NCI-H748 (cell line): ENCODE measurements around the gene CA14.
"Not testable (repeated sequence)": the region's sequence is repeated elsewhere in the genome, so short reads cannot be mapped to it uniquely, and the experiment has no call there.

Experiments used
- DNase-seq: peaks from one replicate; lab custom pipeline; 2025; ENCODE audit not compliant: unreplicated experiment; lab: John Stamatoyannopoulos, UW

Gene CA14

DNA sequence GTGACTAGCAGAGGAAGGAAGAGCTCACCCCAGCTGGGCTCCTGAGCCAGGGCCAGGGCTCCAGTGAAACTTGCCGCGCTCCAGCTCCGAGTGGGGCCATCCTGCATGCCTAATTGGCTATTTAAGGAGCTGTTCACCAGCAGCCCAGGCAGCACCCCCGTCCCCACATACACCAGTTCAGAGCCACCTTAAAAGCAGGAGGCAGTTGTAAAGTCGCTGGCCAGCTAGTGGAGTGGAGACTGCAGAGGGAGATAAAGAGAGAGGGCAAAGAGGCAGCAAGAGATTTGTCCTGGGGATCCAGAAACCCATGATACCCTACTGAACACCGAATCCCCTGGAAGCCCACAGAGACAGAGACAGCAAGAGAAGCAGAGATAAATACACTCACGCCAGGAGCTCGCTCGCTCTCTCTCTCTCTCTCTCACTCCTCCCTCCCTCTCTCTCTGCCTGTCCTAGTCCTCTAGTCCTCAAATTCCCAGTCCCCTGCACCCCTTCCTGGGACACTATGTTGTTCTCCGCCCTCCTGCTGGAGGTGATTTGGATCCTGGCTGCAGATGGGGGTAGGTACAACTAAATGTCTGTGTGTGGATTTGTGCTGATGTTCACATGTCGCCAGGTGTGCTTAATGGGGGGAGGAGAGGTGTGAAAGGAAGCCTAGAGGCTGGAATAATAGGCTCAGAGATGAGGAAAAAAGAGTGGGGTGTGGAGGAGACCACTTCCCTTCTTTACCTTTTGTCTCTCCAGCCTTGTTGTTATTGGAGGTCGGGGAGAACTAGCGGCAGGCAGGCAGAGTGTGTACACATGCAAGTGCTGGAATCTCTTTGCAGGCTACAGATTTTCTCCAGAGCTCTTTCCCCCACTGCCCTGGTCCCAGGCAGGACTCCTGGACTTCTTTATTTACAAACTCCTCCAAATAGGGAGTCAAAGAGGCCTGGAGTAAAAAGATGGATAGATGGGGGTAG lies at the start of gene CA14:
Gene CA14 (plus strand): TSS at position 151 of the 962 bp plus-strand sequence. CDS start 355 bp downstream, at position 506.
- no peak for DNase-seq

- not testable (repeated sequence) for DNase-seq
These were observed 49.1 kb upstream of the CA14 start for GRCh38 chr1:150208460-150208859.

DNA sequence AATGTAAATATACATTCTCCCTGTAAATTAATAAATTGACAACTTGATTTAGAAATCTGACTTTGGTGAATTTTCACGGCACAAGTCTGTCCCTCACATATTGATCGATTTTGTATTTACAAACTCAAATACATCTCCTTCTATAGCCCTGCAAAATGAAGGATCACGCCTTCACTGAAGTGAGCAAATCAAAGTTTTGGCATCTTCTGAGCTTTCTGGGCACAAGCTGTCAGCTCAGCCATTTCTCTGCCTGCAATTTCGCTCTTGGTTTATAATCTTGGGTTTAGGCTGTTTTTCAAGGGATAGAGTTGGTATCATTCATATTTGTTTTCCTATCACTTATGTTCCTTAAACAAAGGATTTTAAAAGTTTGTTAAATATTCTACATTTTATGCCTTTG lies 47.5 kb upstream of the CA14 start:
- DNase-seq: no peak

- no peak for DNase-seq
These were observed 46.9 kb upstream of the CA14 start for GRCh38 chr1:150210706-150211105.

DNA sequence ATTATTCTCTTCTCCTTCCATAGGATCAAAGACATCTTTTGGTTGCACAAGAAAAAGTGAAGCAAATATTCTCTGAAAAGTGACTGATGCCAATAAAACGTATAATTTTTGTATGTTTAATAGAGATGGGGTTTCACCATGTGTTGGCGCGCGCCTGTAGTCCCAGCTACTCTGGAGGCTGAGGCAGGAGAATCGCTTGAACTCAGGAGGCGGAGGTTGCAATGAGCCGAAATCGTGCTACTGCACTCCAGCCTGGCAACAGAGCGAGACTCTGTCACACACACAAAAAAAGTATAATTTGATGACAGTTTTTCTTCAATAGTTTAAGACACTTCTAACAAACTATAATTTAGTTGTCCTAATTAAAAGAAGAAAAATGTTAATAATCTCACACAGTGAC lies 45.5 kb upstream of the CA14 start:
- no peak for DNase-seq

DNA sequence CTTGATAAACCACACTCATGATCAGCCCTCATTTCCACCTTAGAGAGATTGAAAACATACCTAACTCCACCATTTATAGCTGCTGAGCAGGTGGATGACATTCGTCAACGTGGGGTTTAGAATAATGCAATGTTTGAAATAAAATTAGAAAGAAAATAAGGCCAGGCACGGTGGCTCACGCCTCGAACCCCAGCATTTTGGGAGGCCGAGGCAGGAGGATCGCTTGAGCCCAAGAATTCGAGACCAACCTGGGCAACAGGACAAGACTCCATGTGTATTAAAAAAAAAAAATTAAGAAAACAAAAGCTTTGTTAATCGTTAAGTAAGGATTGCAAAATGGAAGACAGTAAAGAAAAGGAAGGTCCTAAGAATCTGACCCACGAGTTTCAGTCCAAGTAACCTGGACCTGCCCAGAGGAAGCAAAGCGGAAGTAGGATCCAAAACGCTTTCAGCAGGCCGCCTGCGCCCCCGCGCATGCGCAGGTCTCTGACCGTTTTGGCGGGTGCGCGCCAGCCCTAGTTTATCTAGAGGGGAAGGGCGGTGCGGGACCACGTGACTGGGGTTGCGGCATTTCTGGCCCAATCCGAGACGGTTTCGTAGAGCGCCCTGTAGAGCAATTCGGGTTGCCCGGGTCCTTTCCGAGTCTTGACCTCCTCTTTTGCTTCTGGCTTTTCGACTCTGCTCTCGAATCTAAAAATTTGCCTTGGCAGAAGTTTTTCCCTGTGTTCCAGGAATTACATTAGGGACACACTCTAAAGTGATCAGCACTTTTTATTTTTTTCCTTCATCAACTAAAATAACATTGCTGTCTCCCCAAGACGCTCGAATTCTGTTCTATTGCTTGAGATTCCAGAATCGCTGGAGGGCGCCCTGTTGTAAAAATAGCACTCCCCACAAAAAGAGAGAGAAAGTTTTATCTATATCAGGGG lies 44.1 kb upstream of the CA14 start:
- peak; percentile 98 for DNase-seq

GRCh38 chr1:150214099-150214756 lies 43.3 kb upstream of the CA14 start:
- DNase-seq: not testable (repeated sequence)

DNA sequence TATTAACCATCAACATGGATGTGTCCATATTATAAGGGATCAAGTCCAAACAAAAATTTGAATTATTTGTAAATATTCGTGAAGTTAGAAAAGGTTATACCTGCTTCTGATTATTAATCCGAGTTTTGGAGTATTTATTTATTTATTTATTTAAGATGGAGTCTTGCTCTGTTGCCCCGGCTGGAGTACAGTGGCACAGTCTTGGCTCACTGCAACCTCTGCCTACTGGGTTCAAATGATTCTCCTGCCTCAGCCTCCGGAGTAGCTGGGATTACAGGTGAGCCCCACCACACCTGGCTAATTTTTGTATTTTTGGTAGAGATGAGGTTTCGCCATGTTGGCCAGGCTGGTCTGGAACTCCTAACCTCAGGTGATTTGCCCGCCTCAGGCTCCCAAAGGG lies 41.7 kb upstream of the CA14 start:
- DNase-seq: not testable (repeated sequence)

GRCh38 chr1:150221552-150221951 lies 36.0 kb upstream of the CA14 start:
- no peak for DNase-seq

DNA sequence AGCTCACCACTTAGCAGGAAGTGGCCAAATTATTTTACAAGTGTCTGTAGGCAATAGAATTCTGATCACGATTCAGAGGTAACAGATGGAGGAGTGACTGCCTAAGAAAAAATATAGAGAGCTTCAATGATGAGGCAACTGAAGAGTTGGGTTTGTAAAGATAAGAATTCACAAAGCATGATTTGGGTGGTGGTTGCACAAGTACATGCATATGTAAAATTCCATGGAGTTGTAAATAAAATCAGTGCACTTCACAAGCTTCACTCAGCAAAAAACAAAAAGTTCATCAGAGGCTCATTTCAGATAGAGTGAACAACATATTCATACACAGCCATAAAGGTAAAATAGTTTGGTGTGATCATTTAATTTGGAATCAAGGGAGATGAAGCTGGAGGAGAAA lies 32.6 kb upstream of the CA14 start:
- DNase-seq: no peak

DNA sequence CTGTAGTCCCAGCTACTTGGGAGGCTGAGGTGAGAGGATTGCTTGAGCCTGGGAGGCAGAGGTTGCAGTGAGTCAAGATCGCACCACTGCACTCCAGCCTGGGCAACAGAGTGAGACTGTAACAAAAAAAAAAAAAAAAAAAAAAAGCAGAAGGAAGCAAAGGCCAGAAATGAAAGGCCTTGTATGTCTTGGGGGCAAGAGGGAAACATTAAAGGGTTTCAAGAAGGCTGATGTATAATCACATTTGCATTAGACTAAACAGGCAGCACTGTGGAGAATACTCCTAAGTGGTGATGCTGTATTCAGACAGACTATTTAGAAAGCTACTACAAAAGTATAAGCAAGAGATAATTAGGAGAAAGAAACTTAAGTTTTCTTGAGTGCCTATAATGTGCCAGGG lies 32.0 kb upstream of the CA14 start:
- DNase-seq: no peak

DNA sequence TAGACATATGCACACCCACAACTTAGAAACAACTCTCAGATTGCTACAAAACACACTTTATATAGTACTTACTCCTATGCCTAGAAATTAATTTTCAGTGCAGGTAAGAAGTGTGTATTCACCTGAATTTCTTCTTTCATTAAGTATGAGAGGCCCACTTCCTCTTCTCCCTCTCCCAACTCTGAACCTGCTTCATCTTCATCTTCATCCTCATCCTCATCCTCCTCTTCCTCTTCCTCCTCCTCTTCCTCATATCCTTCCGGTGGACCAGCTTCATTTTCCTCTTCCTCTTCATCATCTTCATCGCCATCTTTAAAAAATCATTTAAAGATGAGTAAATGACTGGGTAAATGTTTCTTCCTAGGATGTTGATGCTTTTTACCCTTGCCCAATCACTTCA lies 31.1 kb upstream of the CA14 start:
- DNase-seq: no peak

DNA sequence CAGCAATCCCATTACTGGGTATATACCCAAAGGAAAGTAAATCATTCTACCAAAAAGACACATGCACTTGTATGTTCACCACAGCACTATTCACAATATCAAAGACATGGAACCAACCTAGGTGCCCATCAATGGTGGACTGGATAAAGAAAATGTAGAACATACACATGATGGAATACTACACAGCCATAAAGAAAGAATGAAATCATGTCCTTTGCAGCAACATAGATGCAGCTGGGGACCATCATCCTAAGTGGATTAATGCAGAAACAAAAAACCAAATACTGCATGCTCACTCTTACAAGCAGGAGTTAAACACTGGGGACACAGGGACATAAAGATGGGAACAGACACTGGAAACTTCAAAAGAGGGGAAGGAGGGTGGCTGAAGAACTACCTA lies 30.3 kb upstream of the CA14 start:
- DNase-seq: no peak

DNA sequence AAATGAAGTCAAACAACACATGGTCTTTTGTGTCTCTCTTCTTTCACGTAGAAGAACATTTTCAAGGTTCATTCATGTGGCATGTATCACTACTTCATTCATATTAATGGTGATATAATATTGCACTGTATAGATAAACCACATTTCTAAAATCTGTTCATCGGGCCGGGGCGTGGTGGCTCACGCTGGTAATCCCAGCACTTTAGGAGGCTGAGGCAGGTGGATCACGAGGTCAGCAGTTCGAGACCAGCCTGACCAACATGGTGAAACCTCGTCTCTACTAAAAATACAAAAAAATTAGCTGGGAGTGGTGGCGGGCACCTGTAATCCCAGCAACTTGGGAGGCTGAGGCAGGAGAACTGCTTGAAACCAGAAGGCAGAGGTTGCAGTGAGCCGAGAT lies 29.3 kb upstream of the CA14 start:
- DNase-seq: not testable (repeated sequence)

DNA sequence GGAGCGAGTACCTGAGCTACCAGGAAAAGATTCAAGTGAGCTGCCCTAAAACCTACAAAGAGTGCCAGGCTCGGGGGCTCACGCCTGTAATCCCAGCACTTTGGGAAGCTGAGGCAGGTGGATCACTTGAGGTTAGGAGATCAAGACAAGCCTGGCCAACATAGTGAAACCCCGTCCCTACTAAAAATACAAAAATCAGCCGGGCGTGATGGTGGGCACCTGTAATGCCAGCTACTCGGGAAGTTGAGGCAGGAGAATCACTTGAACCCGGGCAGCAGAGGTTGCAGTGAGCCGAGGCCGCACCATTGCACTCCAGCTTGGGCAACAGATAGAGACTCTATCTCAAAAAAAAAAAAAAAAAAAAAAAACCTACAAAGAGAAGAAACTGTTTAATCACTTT lies 24.7 kb upstream of the CA14 start:
- not testable (repeated sequence) for DNase-seq

DNA sequence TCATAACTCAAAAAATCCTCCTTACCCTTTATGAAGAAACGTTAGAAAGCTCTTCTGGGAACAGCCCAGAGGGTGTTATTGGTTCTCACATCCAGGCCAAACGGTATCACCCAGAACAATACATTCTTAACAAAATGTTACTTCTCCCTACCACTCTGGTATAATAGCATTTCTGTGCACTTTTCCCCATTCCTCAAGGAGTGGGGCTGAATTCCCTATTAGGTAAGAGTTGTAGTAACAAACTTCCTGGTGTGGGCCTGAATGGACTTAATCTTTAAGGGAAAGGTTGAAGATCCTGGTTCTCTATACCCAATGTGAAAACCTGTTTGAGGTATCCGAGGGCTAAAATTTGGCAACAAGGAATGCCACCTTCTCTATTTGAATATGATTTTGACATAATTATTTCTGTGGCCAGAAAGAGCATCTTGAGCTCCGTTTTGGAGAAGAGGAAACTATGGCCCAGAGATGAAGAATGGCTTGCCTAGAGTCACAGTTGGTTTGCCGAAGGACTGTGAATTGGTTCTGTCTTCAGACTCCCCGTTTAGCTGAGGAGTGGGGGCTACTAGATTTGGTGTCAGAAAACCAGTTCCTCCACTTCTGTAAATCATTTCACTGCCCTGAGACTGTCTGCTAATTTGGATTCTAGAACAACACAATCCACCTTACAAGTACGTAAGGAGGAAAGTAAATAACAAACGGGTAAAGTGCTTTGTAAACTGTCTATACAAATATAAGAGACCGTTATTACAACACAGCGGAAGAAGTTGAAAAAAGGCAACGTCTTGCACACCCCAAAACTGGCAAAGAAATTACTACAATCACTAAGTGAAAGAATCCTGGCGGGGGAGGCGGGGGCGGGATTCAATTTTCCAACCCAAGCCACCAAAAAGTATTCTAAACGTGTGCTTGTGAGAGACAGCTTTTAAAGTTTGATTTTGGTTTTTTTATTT lies 23.9 kb upstream of the CA14 start:
- peak; percentile 36 for DNase-seq

GRCh38 chr1:150234309-150234565 lies 23.3 kb upstream of the CA14 start:
- no peak for DNase-seq

- DNase-seq: peak; percentile 70
These were observed 22.8 kb upstream of the CA14 start for GRCh38 chr1:150234566-150235293.

- peak; percentile 41 for DNase-seq
These were observed 22.2 kb upstream of the CA14 start for GRCh38 chr1:150235294-150235851.
